Measurements from ENCODE around the gene MICB. TPM values are rescaled to one million over a fixed set of nuclear protein-coding genes. Genes with fewer than 3 reads are reported as not detected.

The MICB gene
- total and polyA plus RNA-seq, 9 of the 15 experiments (the other 6 are each of a cell fraction or from before 2014, with no cell fraction given), result 13.3 to 34.5 (median 19.8) TPM

- H3K79me2 ChIP-seq (ENCODE audit: control insufficient read depth, insufficient read depth, low read length), result peaks cover 29% of the 10 kb centered on the region
- H3K9me3 ChIP-seq (replicated peaks; ENCODE audit: control insufficient read depth, insufficient read depth, low read depth, low read length), result no peaks in the 10 kb centered on the region
- H3K27me3 ChIP-seq (ENCODE audit: control insufficient read depth in 2 of 2, insufficient read depth in 2 of 2, low read length in 2 of 2), result no peaks in the 10 kb centered on the region
- ChIA-PET CTCF (ENCODE audit: low intra/inter-chr PET ratio) (interaction anchor here (0.5 to 2.3 kb wide), 7 partner anchors 32 to 1039 kb away, joined by 3 to 78 read pairs (median 3); no protein-coding TSS in a partner anchor), POLR2A (interaction anchor here (0.5 to 5.7 kb wide), 24 partner anchors 9 to 288 kb away, joined by 3 to 38 read pairs (median 4); partner anchors contain the start of genes APOM, BAG6 and GPANK1)
- 14% methylated on average over 24 of the region's 24 CpGs for WGBS (ENCODE audit: insufficient coverage, low coverage, missing lambda C conversion rate)
- FAIRE-seq (no peak), DNase-seq (ENCODE audit: extremely low read depth in 1 of 4, low spot score in 3 of 4) (peak in 3 of 4 experiments; percentile 33 to 51 (median 45)), ATAC-seq (peak; percentile 33)
- intact Hi-C loops (cut with micrococcal nuclease) (loop anchor here (1.0 to 10.0 kb wide), 7 partner anchors 33 to 314 kb away; partner anchors contain the start of genes GPANK1, HSPA1B, LY6G5C and NEU1), in situ Hi-C loops (cut with MboI) (loop anchor here (5.0 to 25.0 kb wide), 3 partner anchors 49 to 1414 kb away; partner anchors contain the start of genes BRD2, C6orf47, GPANK1 and HLA-DMA)
- H4K20me1 ChIP-seq (replicated peaks; ENCODE audit: control insufficient read depth, insufficient read depth, low read length), result no peaks in the 10 kb centered on the region
- peak overlapping the region; percentile 76 for H2AFZ ChIP-seq (ENCODE audit: low read depth, low read length)
- BruUV-seq (replicated peaks), result TSS peak; percentile 59
- H3K9me1 ChIP-seq (ENCODE audit: control insufficient read depth, insufficient read depth, low read length), result no peaks in the 10 kb centered on the region
- peak overlapping the region; percentile 52 for H3K4me3 ChIP-seq
- H3K36me3 ChIP-seq (ENCODE audit: control insufficient read depth, insufficient read depth, low read length), result peaks cover 35% of the 10 kb centered on the region
- peak overlapping the region; percentile 96 for H3K4me2 ChIP-seq (ENCODE audit: insufficient read depth, low read length)
- H3K9ac ChIP-seq (ENCODE audit: insufficient read depth in 1 of 2, low read depth in 2 of 2, low read length in 2 of 2), result peak overlapping the region; percentile 91 to 96
- H3K27ac ChIP-seq (ENCODE audit: extremely low read depth, low read depth, low read length), result peak overlapping the region; percentile 81
- peaks cover 10 to 13% of the 10 kb centered on the region in 2 experiments; a peak in 4 of 5 replicates for H3K4me1 ChIP-seq (replicated peaks in 1 of 2; ENCODE audit: control insufficient read depth in 2 of 2, insufficient read depth in 2 of 2, low read length in 2 of 2)
- 0 out of 2 replicates have a peak, but pooled peaks have one; percentile 45 for TF ChIP-seq BRD4 (IDR thresholded peaks at IDR 0.05)
- TF ChIP-seq SIN3B (IDR thresholded peaks at IDR 0.05; ENCODE audit: low read depth), result no peak
- no peak for TF ChIP-seq ZNF174 (CRISPR knock-in tag; IDR thresholded peaks at IDR 0.05)
- TF ChIP-seq POLR2B (IDR thresholded peaks at IDR 0.05; ENCODE audit: low read depth, partially characterized antibody), result no peak
- no peak for TF ChIP-seq PPARD (CRISPR knock-in tag; IDR thresholded peaks at IDR 0.05)
- TF ChIP-seq ZNF785 (CRISPR knock-in tag; IDR thresholded peaks at IDR 0.05), result no peak
- no peak for TF ChIP-seq MCM5 (IDR thresholded peaks at IDR 0.05; ENCODE audit: low read depth)
- 0 out of 2 replicates have a peak, but pooled peaks have one; percentile 66 for TF ChIP-seq GATAD2A (IDR thresholded peaks at IDR 0.05)
- peak; percentile 62; the same call in 1 of the 2 replicates for TF ChIP-seq MYNN (IDR thresholded peaks at IDR 0.05)
- TF ChIP-seq MYNN (CRISPR knock-in tag; IDR thresholded peaks at IDR 0.05), result no peak
- TF ChIP-seq MTF1 (CRISPR knock-in tag; IDR thresholded peaks at IDR 0.05; ENCODE audit: borderline replicate concordance), result no peak
- TF ChIP-seq CTCFL (IDR thresholded peaks at IDR 0.05; ENCODE audit: borderline replicate concordance, insufficient read depth, low read depth, low read length, poor library complexity, severe bottlenecking), result peak; percentile 11
- no peak for TF ChIP-seq ZNF165 (CRISPR knock-in tag; IDR thresholded peaks at IDR 0.05; ENCODE audit: borderline replicate concordance)
- TF ChIP-seq ZBTB7A (IDR thresholded peaks at IDR 0.05; ENCODE audit: borderline replicate concordance, control insufficient read depth, low read depth, low read length), result no peak
- peak; percentile 19; the same call in 1 of the 2 replicates for TF ChIP-seq ZNF324 (CRISPR knock-in tag; IDR thresholded peaks at IDR 0.05)
- no peak for TF ChIP-seq MAFK (IDR thresholded peaks at IDR 0.05; ENCODE audit: low read length)
- TF ChIP-seq DIDO1 (tag; IDR thresholded peaks at IDR 0.05; ENCODE audit: low read depth), result no peak
- TF ChIP-seq CXXC5 (CRISPR knock-in tag; IDR thresholded peaks at IDR 0.05), result peak; percentile 44
- no peak for TF ChIP-seq TAF1 (IDR thresholded peaks at IDR 0.05; ENCODE audit: control insufficient read depth, extremely low read depth, insufficient read depth, low read length, severe bottlenecking)
- TF ChIP-seq MECOM (CRISPR knock-in tag; IDR thresholded peaks at IDR 0.05), result peak; percentile 60
Observed at GRCh38 chr6:31547727-31548543, 50.0 kb downstream of the MICB start.

Data from K562 (cell line).